Measurements from ENCODE around the gene KAT2A.
"Not testable (repeated sequence)": the region's sequence is repeated elsewhere in the genome, so short reads cannot be mapped to it uniquely, and the experiment has no call there.

The KAT2A gene

DNA sequence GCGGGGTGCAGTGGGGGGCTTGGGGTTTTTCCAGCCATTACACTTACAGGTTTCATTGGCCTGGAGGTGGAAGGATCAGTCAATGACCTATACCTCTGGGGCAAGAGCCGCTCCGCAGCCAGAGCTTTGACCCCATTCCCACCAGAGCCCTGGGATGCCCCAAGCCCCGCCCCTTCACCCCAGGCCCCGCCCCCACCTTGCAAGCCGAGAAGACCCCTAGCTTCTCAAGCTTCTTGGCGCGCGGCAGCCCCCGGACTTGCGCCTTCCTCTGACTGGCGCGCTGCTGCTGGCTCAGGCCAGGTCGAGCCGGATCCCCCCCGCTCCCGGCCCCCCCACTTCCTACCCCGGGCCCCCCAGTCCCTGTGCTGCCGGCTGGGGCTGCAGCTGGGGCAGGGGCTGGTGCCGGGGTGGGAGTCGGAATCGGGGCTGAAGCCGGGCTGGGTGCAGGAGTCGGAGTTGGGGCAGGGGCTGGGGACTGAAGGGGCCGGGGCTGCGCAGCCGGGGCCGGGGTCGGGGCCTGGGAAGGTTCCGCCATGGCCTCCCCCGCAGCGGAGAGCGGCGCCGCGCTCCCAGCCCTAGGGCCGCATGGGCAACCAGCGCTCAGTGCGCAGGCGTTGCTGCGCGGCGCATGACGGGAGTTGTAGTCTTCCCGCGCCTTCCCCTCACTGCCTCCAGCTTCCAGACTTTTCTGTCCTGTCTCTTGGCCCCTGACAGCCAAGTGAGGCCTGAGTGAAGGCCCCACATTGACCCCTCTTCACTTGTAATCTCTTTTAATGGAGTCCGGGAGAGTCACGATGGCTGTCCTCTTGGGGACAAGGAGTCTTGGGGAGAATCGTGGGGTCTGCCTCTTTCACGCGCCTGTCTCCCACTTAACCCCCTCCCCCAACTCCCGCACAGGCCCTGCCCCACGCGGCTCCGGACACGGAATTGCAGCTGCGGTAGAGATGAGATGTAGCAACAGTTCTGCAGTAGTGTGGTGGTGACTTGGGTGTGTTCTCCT, at the start of gene KAT2A:
KAT2A (minus strand) TSS at position 598 of the 1,000 bp plus-strand sequence; CDS start at position 535, 63 bp downstream.
- peak; percentile 49 to 53 for DNase-seq (ENCODE audit: low read depth in 2 of 2)

DNA sequence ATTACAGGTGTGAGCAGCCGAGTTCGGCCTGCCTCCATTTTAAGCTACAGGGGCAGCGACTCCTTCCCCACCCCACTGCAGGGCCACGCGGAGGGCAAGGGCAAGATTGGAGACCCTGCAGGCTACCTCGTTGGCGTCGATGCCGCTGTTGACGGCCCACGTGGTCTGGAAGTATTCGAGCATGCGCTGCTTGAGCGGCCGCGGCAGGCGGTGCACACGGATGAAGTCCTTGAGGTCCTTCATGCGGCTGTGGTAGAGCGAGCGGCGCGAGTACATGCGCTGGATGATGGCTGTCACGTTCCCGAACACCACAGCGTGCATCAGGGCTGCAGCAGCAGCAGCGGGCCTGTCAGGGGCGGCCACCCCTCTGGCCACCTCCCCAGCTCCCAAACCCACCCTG, 48.2 kb upstream of the KAT2A start:
- no peak for DNase-seq (ENCODE audit: low read depth in 2 of 2)

DNA sequence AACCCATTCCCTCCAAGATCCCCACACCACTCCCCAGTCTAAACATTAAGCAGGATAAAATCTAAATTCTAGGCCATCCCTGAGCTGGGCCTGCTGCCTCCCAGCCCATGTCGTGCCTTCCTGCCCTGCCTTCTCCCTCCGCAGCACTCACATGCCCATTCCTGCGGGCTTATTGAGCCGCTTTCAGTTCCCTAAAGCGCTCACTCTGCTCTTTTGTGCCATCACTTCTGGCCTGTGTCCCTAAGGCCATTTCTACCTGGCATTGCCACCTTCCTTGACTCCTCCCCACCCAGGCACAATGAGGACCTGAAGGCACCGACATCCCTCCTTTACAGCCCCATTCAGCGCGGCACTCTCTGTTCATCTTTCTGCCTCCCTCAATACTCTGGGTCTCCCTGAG, 46.6 kb upstream of the KAT2A start:
- DNase-seq (ENCODE audit: low read depth in 2 of 2): no peak

DNA sequence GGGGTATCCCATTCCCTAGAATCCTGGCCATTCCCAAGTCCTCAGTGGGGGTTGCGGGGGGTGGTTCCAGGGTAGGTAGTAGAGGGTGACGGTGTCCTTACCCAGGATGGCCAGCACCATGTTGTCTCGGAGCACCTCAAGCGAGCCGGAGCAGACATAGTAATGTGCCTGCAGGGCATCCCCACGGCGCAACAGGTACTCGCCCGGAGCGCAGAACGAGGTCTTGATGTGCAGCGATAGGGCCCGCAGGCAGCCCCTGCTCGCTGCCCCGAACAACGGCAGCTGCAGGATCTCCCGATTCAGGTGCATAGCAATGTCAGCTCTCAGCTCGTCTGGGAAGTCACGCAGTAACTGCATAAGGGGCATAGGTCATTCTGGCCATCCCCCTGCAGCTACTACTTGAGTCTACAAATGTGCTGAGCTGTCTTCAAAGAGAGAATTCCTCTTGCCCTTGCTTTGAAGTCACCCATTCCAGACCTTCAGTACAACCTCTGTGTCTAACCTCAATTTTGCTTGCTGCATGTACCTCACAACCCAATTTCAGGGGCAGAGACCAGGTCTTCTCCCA, 45.1 kb upstream of the KAT2A start:
- no peak for DNase-seq (ENCODE audit: low read depth in 2 of 2)

DNA sequence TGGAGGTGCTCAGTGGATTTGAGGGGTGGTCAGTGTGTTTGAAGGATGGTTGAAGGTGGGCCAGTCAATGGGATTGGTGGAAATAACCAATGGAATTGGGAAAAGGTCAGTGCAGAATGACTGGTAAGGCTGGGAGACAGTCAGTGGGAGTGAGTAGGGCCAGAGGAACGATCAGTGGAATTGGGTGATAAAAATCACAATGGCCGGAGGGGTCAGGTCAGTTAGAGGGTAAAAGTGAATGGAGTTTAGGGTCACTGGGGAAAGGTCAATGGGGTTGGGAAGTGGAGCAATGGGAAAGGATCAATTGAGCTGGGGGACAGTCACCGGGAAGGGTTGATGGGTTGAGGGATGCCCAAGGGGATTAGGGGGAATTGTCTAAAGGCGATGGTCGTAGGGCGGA, 44.6 kb upstream of the KAT2A start:
- no peak for DNase-seq (ENCODE audit: low read depth in 2 of 2)

DNA sequence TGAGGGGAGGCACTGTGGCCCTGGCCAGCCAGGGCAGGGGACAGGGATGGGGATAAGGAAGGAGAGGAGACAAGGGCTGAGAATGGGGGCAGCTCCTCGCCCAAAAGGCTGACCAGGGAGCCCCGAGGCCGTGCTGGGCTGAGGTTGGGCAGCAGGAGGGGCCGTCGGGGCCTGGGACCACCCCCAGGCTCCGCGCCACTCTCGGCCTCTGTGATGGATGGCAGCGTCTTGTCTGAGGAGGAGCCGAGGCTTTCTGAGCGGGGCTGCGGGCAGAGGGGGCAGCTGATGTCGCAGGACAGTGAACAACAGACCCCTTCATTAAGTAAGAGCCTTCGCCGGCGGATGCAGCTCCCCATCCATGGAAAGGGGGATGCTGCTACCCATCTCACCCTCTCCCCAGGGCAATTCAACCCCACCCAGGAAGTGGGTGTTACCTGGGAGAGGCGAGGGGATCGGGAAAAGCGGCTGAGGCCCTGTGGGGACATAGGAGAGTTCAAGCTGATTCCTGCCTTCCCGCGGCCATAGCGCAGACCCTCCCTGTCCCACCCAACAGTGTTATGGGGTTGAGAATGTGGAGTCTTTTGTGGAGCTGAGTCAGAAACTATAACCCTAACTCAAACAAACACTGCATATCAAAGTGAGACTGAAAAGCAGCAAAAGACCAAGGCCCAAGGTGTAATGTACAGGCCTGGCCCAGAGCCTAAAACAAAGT, 42.7 kb upstream of the KAT2A start:
- no peak for DNase-seq (ENCODE audit: low read depth in 2 of 2)

DNA sequence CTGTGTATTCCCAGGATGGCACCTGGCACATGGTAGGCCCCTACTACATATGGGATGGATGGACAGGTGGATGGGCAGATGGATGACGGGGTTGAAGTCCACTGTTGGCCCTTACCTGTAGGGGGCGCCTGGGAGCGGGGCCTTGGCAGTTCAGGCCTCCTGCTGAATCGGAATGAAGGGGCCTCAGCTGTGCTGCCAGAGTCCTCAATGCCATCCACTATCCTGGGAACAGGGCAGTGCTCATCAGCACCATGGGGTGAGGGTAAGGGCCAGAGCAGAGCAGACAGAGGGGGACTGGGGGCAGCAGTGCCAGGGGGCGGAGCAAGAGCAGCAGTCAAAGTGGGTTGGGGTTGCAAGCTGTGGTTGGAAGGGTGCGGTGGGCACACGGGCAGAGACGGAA, 41.9 kb upstream of the KAT2A start:
- DNase-seq (ENCODE audit: low read depth in 2 of 2): no peak

DNA sequence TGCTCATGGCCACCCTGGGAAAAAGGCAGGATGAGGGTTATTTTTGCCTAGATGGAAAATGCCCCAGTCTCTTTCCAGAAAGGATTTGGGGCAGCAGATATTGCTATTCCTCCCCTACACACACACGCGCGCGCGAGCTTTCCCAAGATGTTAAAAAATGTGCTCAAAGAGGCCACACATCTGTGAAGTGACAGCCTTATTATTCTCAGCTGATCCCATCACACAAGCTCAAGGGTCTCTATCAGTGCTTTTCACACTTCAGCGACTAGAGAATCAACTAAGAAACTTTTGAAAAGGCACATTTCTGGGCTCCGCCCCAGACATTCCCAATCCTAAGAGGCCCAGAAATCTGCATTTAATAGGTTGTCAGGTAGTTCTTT, 39.4 kb upstream of the KAT2A start:
- no peak for DNase-seq (ENCODE audit: low read depth in 2 of 2)

DNA sequence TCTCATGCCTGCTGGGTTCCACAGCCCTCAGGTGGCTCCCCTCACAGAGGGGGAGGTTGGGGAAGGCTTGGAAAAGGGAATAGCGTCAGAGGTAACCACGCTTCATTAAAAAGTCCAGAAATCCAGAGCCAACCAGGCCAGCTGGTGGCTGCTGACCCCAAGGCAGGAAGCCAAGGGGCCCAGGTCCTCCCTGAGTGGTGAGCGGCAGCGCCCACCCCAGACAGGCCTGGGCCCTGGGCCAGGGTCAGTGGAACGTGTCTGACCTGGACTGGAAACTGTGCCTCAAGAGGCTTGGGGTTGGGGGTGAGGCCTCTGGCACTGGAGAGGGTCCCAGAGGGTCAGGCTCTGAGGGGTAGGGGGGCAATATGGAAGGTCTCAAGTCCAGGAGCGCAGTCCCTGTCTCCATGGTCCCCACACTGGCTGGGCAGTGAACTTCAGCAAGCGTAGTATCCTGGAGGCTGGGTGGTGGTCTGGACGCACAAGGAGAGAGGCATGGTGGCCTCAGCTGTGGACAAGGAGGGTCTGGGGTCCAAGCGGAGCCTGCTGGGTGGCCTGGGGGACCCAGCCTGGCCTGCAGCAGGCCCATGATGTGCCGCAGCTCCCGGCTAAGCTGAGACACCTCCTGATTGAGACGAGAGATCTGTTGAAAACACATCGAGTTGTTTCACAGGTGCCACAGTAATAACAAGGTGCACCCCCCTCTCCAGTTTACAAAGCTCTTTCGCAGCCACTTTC, 38.8 kb upstream of the KAT2A start:
- DNase-seq (ENCODE audit: low read depth in 2 of 2): no peak

DNA sequence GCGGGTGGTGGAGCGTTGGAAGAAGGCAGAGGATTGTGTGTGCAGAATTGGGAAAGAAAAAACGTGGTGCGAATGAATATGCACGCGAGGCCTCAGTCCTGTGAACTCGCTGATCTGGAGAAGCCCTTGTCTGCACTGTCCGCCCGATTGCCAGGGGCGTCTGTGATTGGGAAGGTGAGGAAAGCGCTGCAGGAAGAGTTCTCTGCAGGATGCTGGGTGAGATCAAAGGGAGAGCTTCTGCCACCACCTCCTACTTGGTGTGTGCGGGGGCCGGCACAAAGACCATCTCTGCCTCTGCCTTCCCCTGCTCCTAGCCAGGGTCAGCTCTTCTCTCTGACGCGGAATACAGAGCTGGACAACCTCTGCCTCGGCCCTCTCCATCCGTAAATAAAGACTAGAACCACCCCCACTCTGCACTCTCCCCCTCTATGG, 34.5 kb upstream of the KAT2A start:
- DNase-seq (ENCODE audit: low read depth in 2 of 2): no peak

DNA sequence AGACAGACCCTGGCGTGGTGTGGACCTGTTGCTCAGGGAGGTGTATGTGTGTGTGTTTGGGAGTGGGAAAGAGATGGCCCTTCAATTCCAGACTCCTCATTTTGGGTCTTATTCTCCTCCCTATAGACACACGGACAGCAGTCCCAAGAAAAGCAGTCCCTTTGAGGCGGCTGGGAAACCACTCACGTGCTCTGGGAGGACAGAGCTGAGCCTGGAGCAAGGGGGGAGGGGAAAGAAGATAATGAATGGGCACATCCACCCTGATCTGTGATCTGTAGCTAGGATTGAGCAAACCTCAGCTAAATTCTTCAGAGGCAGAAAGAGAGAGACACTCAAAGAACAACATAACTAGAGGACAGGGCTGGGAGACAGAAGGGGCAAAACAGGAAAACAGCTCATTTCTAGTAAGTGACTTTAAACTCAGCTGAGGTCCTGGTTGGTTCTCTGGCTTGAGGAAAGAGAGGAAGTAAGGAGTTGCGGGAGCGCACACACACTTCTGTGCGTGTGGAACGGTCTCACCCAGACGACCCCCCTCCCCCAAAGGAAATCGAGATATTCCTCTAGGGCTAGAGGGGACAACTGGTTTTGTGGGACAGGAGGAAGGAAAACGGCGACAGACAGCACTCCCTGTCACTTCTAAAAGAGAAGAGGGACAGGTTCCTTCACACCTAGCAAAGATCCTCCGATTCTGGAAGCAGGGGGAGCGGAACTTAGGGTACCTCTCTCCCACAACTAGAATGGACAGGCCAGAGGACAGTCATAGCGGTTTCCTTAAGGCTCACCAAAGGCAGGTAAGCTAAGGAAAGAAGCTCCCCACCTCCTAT, 33.0 kb upstream of the KAT2A start:
- no peak for DNase-seq (ENCODE audit: low read depth in 2 of 2)

DNA sequence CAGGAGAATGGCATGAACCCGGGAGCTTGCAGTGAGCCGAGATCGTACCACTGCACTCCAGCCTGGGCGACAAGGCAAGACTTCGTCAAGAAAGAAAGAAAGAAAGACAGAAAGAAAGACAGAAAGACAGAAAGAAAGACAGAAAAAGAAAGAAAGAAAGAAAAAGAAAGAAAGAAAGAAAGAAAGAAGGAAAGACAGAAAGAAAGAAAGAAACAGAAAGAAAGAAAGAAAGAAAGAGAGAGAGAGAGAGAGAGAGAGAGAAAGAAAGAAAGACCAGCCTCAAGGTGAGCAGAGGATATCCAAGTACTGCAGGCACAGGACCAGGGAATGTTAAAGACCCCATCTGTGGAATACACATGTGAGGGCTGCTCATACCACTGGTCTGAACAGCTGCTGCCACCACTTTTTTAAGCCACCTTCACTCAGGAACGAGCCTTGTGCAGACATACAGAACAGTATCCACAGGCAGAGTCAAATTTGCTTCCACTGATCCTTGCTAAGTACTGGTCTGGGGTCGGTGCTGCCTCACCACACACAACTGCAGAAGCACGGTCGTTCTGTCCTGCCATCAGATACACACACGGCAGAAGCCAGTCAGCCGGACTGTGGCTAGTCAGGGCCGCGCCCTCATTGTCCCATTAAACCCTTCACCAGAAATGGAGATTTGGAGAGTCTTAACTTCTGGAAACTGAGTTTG, 25.9 kb upstream of the KAT2A start:
- no peak for DNase-seq (ENCODE audit: low read depth in 2 of 2)

DNA sequence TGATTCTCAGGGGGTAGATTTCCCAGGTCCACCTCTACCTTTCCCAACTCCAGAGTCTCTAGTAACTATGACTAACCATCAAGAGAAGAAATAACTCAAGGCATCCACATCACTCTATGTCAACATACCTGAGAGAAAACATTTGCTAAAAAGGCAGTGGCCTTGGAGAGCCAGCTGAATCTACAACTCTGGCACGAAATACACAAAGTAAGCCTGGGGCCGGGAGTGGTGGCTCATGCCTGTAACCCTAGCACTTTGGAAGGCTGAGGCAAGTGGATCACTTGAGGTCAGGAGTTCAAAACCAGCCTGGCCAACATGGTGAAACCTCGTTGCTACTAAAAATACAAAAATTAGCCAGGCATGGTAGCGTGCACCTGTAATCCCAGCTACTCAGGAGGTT, 22.0 kb upstream of the KAT2A start:
- not testable (repeated sequence) for DNase-seq (ENCODE audit: low read depth in 2 of 2)

DNA sequence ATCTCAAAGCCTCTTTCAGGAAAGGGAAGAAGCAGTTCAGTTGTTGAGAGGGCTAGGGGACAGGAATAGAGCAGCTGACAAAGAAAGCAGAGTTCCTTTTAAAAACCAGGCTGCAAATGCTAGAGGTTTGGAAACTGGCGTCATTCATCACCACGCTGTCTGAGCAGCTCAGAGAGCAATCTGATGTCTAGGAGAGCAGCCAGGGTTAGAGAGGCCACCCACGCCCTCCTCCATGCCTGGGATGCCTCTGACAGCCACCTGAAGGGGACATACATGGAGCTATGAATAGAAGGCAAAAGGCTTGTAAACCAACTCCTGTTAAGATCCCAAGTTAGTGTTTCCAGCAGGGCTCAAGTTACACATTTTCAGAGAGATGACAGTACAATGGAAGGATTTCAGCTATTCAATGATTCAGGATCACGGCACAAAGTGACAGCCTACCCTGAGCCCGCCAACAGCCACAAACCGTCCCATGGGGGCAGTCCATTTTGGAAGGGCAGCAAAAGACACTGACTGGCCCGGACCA, 21.3 kb upstream of the KAT2A start:
- DNase-seq (ENCODE audit: low read depth in 2 of 2): peak; percentile 42 to 46

DNA sequence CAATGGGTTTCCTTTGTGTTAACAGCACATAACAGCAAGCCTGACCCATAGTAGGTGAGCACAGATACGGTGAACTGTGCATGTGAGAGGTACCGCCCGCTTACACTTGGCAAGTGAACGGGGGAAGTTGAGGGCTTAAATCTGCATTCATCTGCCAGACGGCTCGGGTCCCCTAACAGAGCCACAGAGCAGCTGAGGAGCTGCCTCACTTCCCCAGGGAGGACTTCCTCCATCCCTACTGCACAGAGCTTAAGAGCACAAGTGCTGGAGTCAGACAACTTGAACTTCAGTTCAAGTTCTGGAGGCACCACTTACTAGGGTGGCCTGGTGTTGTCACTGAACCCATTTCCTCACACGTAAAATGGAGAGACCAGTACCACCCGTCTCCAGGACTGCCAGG, 20.2 kb upstream of the KAT2A start:
- DNase-seq (ENCODE audit: low read depth in 2 of 2): no peak

DNA sequence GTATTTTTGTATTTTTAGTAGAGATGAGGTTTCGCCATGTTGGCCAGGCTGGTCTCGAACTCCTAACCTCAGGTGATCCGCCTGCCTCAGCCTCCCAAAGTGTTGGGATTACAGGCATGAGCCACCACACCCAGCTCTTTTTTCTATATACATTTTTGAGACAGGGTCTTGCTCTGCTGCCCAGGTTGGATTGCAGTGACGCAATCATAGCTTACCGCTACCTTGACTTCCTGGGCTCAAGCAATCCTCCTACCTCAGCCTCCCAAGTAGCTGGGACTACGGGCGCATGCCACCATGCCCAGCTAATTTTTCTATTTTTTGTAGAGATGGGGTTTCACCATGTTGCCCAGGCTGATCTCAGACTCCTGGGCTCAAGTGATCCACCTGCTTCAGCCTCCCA, 19.5 kb upstream of the KAT2A start:
- not testable (repeated sequence) for DNase-seq (ENCODE audit: low read depth in 2 of 2)

DNA sequence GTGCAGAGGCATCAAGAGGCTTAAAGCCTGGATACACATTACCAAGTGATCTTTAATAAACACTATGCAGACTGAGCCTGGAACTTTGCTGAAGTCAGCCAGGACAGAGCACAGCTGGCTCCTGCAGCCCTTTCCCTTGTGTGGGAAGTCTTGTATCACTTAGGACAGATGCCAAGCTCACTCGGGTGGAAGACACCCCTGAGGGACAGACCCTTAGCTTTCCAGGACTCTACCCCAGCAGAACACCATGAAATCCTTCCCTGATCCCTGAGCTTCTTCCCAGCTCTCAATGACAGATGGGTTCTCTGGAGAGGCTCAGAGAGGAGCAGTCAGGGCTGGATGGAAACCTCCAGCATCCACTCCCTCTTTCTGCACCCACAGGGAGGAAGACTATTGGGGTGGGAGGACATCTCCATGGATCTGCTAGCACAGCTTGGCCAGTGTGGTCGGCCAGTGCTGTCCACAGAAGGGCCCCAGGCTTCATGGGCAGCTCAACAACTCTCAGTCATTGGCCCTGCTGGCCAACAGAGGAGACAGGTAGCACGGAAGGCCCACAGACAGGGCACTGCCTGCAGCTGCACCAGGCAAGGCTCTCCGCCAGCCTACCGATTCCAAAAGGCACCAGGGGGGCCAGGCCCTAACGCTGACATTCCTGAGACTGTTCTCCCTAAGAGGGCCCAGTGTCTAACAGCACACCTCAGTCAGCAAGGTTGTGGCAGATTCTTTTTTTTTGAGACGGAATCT, 17.8 kb upstream of the KAT2A start:
- no peak for DNase-seq (ENCODE audit: low read depth in 2 of 2)

DNA sequence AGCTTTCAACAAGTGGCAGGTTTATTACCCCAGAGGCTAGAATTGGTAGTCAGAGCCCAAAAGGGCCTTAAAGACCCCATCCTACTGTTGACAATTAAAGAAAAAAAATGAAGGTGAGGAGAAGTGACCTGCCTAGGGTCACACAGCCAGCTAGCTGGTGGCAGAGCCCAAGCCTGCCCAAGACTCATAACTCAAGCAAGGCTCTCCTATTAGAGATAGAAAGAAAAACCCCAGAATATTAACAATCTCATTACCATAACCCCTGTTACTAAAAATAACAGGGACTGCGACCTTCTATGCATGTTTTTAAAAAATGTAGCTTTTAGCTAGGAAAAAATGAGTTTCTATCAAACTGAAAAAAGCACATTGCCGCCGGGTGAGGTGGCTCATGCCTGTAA, 15.5 kb upstream of the KAT2A start:
- DNase-seq (ENCODE audit: low read depth in 2 of 2): no peak
